Measurements from ENCODE around the gene MRPL58. TPM values are rescaled to one million over a fixed set of nuclear protein-coding genes. Genes with fewer than 3 reads are reported as not detected.

MRPL58 gene
- total and polyA plus RNA-seq, 2 experiments from 2014 or later, result 38.0 to 66.7 TPM

DNA sequence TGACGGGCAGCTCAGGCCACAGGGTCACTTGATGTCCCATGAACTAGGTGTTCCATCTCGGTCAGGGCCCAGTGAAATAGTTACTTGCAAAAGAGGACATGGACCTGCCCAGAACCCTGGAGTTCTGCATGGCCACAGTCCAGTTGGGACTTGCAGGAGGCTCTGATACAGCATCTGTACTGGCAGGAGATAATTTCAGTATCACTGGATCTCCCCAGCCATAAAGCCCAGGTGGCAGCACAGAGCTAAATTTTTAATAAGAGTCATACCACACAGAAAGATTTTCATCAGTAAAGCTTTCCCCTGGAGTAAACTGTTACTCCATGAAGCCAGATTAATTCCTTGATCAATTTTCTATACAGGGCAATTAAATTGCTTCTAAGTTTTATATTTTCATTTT lies 57.3 kb downstream of the MRPL58 start:
- Histone ChIP-seq H3K27me3 (ENCODE audit: insufficient read depth) (no peaks in the 10 kb centered on the region), H3K9me2 (ENCODE audit: insufficient read depth) (no peaks in the 10 kb centered on the region), H3K4me2 (no peak overlapping the region), H3K36me3 (ENCODE audit: insufficient read depth) (no peaks in the 10 kb centered on the region), H3F3A (replicated peaks; ENCODE audit: low read depth) (0 out of 2 replicates have a peak, but pooled peaks cover 3% of the 10 kb centered on the region), H4K20me1 (replicated peaks; ENCODE audit: insufficient read depth) (peaks cover 3% of the 10 kb centered on the region; the same call in 1 of the 2 replicates), H3K79me2 (replicated peaks; ENCODE audit: insufficient read depth) (no peaks in the 10 kb centered on the region), H3K27ac (ENCODE audit: low read depth) (no peak overlapping the region; the same call in 1 of the 2 replicates), H3K4me3 (no peak overlapping the region), H3K4me1 (ENCODE audit: insufficient read depth) (no peaks in the 10 kb centered on the region), H2AFZ (no peak overlapping the region)
- no peak for TF ChIP-seq NANOG (IDR thresholded peaks at IDR 0.05; ENCODE audit: borderline replicate concordance)
- TF ChIP-seq, protein P1, sequence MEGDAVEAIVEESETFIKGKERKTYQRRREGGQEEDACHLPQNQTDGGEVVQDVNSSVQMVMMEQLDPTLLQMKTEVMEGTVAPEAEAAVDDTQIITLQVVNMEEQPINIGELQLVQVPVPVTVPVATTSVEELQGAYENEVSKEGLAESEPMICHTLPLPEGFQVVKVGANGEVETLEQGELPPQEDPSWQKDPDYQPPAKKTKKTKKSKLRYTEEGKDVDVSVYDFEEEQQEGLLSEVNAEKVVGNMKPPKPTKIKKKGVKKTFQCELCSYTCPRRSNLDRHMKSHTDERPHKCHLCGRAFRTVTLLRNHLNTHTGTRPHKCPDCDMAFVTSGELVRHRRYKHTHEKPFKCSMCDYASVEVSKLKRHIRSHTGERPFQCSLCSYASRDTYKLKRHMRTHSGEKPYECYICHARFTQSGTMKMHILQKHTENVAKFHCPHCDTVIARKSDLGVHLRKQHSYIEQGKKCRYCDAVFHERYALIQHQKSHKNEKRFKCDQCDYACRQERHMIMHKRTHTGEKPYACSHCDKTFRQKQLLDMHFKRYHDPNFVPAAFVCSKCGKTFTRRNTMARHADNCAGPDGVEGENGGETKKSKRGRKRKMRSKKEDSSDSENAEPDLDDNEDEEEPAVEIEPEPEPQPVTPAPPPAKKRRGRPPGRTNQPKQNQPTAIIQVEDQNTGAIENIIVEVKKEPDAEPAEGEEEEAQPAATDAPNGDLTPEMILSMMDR (conservative IDR thresholded peaks at IDR 0.05; ENCODE audit: low read depth in 2 of 2), result peak; percentile 12 to 37; a peak in 2 of 4 replicates
- H3K36me3 Mint-ChIP-seq (ENCODE audit: low read depth), result peaks cover 3% of the 10 kb centered on the region; the same call in 2 of the 3 replicates
- peaks cover 11% of the 10 kb centered on the region for H3K27me3 Mint-ChIP-seq (ENCODE audit: insufficient read depth, low read depth, poor library complexity)
- DNase-seq (ENCODE audit: low spot score), result no peak
- no peaks in the 10 kb centered on the region for H3K9me3 Mint-ChIP-seq
- no peak for ATAC-seq
- no peak overlapping the region for H3K27ac Mint-ChIP-seq
- no peak overlapping the region for H3K4me3 Mint-ChIP-seq
- H3K4me1 Mint-ChIP-seq, result no peaks in the 10 kb centered on the region

Small RNA genes within 50 kb of the gene (small RNA-seq; reads per million reads assigned to genes)
- gene AC111186.1 (ENCODE audit: low replicate concordance) (not detected), gene RN7SL573P (ENCODE audit: low replicate concordance) (not detected), gene RNU6-362P (ENCODE audit: low replicate concordance) (not detected)

Other genes with a start within 250 kb of the MRPL58 start
- 37.5 and 62.1 TPM in 2 replicates for gene NAT9, start 236.3 kb upstream of the MRPL58 start, total RNA-seq (2014; rRNA removed; shearing (Covaris generic))
- 30.7 and 37.3 TPM in 2 replicates for gene NAT9, start 236.3 kb upstream of the MRPL58 start, polyA plus RNA-seq (2016; fragmentation: Nextera tagmentation; extraction: Ambion mirVana)
- 0.10 TPM in 1 of 2 replicates, not detected in the other for gene GRIN2C, start 152.8 kb upstream of the MRPL58 start, total RNA-seq (2014; rRNA removed; shearing (Covaris generic))
- 0.07 and 0.19 TPM in 2 replicates for gene GRIN2C, start 152.8 kb upstream of the MRPL58 start, polyA plus RNA-seq (2016; fragmentation: Nextera tagmentation; extraction: Ambion mirVana)
- gene FDXR, start 139.7 kb upstream of the MRPL58 start, total RNA-seq (2014; rRNA removed; shearing (Covaris generic)), result 33.1 and 34.5 TPM in 2 replicates
- 19.9 and 21.7 TPM in 2 replicates for gene FDXR, start 139.7 kb upstream of the MRPL58 start, polyA plus RNA-seq (2016; fragmentation: Nextera tagmentation; extraction: Ambion mirVana)
- 0.73 and 1.6 TPM in 2 replicates for gene FADS6, start 119.0 kb upstream of the MRPL58 start, total RNA-seq (2014; rRNA removed; shearing (Covaris generic))
- gene FADS6, start 119.0 kb upstream of the MRPL58 start, polyA plus RNA-seq (2016; fragmentation: Nextera tagmentation; extraction: Ambion mirVana), result 0.35 and 0.42 TPM in 2 replicates
- gene USH1G, start 89.4 kb upstream of the MRPL58 start, total RNA-seq (2014; rRNA removed; shearing (Covaris generic)), result 1.7 and 3.5 TPM in 2 replicates
- gene USH1G, start 89.4 kb upstream of the MRPL58 start, polyA plus RNA-seq (2016; fragmentation: Nextera tagmentation; extraction: Ambion mirVana), result 0.28 and 0.34 TPM in 2 replicates
- not detected in 2 replicates for gene OTOP2, start 88.4 kb upstream of the MRPL58 start, total RNA-seq (2014; rRNA removed; shearing (Covaris generic))
- not detected in 2 replicates for gene OTOP2, start 88.4 kb upstream of the MRPL58 start, polyA plus RNA-seq (2016; fragmentation: Nextera tagmentation; extraction: Ambion mirVana)
- not detected in 2 replicates for gene OTOP3, start 76.8 kb upstream of the MRPL58 start, total RNA-seq (2014; rRNA removed; shearing (Covaris generic))
- gene OTOP3, start 76.8 kb upstream of the MRPL58 start, polyA plus RNA-seq (2016; fragmentation: Nextera tagmentation; extraction: Ambion mirVana), result not detected in 2 replicates
- 6.3 and 8.7 TPM in 2 replicates for gene HID1, start 39.9 kb upstream of the MRPL58 start, total RNA-seq (2014; rRNA removed; shearing (Covaris generic))
- 9.0 and 10.9 TPM in 2 replicates for gene HID1, start 39.9 kb upstream of the MRPL58 start, polyA plus RNA-seq (2016; fragmentation: Nextera tagmentation; extraction: Ambion mirVana)
- gene CDR2L, start 25.0 kb upstream of the MRPL58 start, total RNA-seq (2014; rRNA removed; shearing (Covaris generic)), result 34.4 and 35.8 TPM in 2 replicates
- 17.7 and 18.3 TPM in 2 replicates for gene CDR2L, start 25.0 kb upstream of the MRPL58 start, polyA plus RNA-seq (2016; fragmentation: Nextera tagmentation; extraction: Ambion mirVana)
- 240 and 244 TPM in 2 replicates for gene ATP5PD, start 34.3 kb downstream of the MRPL58 start, total RNA-seq (2014; rRNA removed; shearing (Covaris generic))
- 1,144 and 1,234 TPM in 2 replicates for gene ATP5PD, start 34.3 kb downstream of the MRPL58 start, polyA plus RNA-seq (2016; fragmentation: Nextera tagmentation; extraction: Ambion mirVana)
- 24.3 and 30.0 TPM in 2 replicates for gene KCTD2, start 34.6 kb downstream of the MRPL58 start, total RNA-seq (2014; rRNA removed; shearing (Covaris generic))
- gene KCTD2, start 34.6 kb downstream of the MRPL58 start, polyA plus RNA-seq (2016; fragmentation: Nextera tagmentation; extraction: Ambion mirVana), result 7.4 and 8.1 TPM in 2 replicates
- 30.1 and 40.0 TPM in 2 replicates for gene SLC16A5, start 75.3 kb downstream of the MRPL58 start, total RNA-seq (2014; rRNA removed; shearing (Covaris generic))
- gene SLC16A5, start 75.3 kb downstream of the MRPL58 start, polyA plus RNA-seq (2016; fragmentation: Nextera tagmentation; extraction: Ambion mirVana), result 5.0 and 7.3 TPM in 2 replicates
- 4.5 and 5.6 TPM in 2 replicates for gene ARMC7, start 97.3 kb downstream of the MRPL58 start, total RNA-seq (2014; rRNA removed; shearing (Covaris generic))
- gene ARMC7, start 97.3 kb downstream of the MRPL58 start, polyA plus RNA-seq (2016; fragmentation: Nextera tagmentation; extraction: Ambion mirVana), result 6.3 and 8.4 TPM in 2 replicates
- 91.7 and 122 TPM in 2 replicates for gene NT5C, start 119.1 kb downstream of the MRPL58 start, total RNA-seq (2014; rRNA removed; shearing (Covaris generic))
- 120 and 134 TPM in 2 replicates for gene NT5C, start 119.1 kb downstream of the MRPL58 start, polyA plus RNA-seq (2016; fragmentation: Nextera tagmentation; extraction: Ambion mirVana)
- gene JPT1, start 141.8 kb downstream of the MRPL58 start, total RNA-seq (2014; rRNA removed; shearing (Covaris generic)), result 249 and 278 TPM in 2 replicates
- gene JPT1, start 141.8 kb downstream of the MRPL58 start, polyA plus RNA-seq (2016; fragmentation: Nextera tagmentation; extraction: Ambion mirVana), result 903 and 929 TPM in 2 replicates
- 133 and 139 TPM in 2 replicates for gene SUMO2, start 170.3 kb downstream of the MRPL58 start, total RNA-seq (2014; rRNA removed; shearing (Covaris generic))
- gene SUMO2, start 170.3 kb downstream of the MRPL58 start, polyA plus RNA-seq (2016; fragmentation: Nextera tagmentation; extraction: Ambion mirVana), result 784 and 890 TPM in 2 replicates
- 57.2 and 59.4 TPM in 2 replicates for gene NUP85, start 193.0 kb downstream of the MRPL58 start, total RNA-seq (2014; rRNA removed; shearing (Covaris generic))
- 114 and 116 TPM in 2 replicates for gene NUP85, start 193.0 kb downstream of the MRPL58 start, polyA plus RNA-seq (2016; fragmentation: Nextera tagmentation; extraction: Ambion mirVana)
- 29.4 and 54.3 TPM in 2 replicates for gene GGA3, start 248.9 kb downstream of the MRPL58 start, total RNA-seq (2014; rRNA removed; shearing (Covaris generic))
- gene GGA3, start 248.9 kb downstream of the MRPL58 start, polyA plus RNA-seq (2016; fragmentation: Nextera tagmentation; extraction: Ambion mirVana), result 20.8 and 22.5 TPM in 2 replicates
- gene MRPS7, start 249.2 kb downstream of the MRPL58 start, total RNA-seq (2014; rRNA removed; shearing (Covaris generic)), result 60.6 and 72.8 TPM in 2 replicates
- gene MRPS7, start 249.2 kb downstream of the MRPL58 start, polyA plus RNA-seq (2016; fragmentation: Nextera tagmentation; extraction: Ambion mirVana), result 104 and 114 TPM in 2 replicates